GM19463 (cell line): ENCODE measurements around the gene LRRFIP1.
"Not testable (repeated sequence)": the region's sequence is repeated elsewhere in the genome, so short reads cannot be mapped to it uniquely, and the experiment has no call there.

ENCODE experiments used
- ATAC-seq: cut with Tn5 transposase; IDR thresholded peaks from one replicate; pipeline ENCODE4 v1.9.1; 2021; ENCODE audit warnings: mild to moderate bottlenecking, moderate library complexity; ENCODE audit not compliant: unreplicated experiment

Gene LRRFIP1

GRCh38 chr2:237742614-237743013 is 115.2 kb downstream of the LRRFIP1 start:
- ATAC-seq, result no peak

GRCh38 chr2:237743024-237743423 is 115.6 kb downstream of the LRRFIP1 start:
- no peak for ATAC-seq

GRCh38 chr2:237743561-237744269 is 116.3 kb downstream of the LRRFIP1 start:
- ATAC-seq, result no peak

- no peak for ATAC-seq
Measured at GRCh38 chr2:237744270-237744612, 116.9 kb downstream of the LRRFIP1 start.

- peak; percentile 47 for ATAC-seq
Measured at GRCh38 chr2:237744613-237745249, 117.3 kb downstream of the LRRFIP1 start.

- ATAC-seq, result no peak
Measured at GRCh38 chr2:237745250-237745613, 117.8 kb downstream of the LRRFIP1 start.

- ATAC-seq, result no peak
Measured at GRCh38 chr2:237746302-237747080, 119.1 kb downstream of the LRRFIP1 start.

- no peak for ATAC-seq
Measured at GRCh38 chr2:237747189-237747588, 119.8 kb downstream of the LRRFIP1 start.

- no peak for ATAC-seq
Measured at GRCh38 chr2:237749002-237749401, 121.6 kb downstream of the LRRFIP1 start.

GRCh38 chr2:237749961-237750360 is 122.6 kb downstream of the LRRFIP1 start:
- ATAC-seq, result no peak

- not testable (repeated sequence) for ATAC-seq
Measured at GRCh38 chr2:237750441-237750840, 123.1 kb downstream of the LRRFIP1 start.

- ATAC-seq, result peak; percentile 99
Measured at GRCh38 chr2:237752761-237753165, 125.4 kb downstream of the LRRFIP1 start.

GRCh38 chr2:237754182-237754581 is 126.8 kb downstream of the LRRFIP1 start:
- ATAC-seq, result no peak

- no peak for ATAC-seq
Measured at GRCh38 chr2:237754626-237755248, 127.3 kb downstream of the LRRFIP1 start.

GRCh38 chr2:237757616-237758015 is 130.2 kb downstream of the LRRFIP1 start:
- no peak for ATAC-seq

GRCh38 chr2:237758185-237758584 is 130.8 kb downstream of the LRRFIP1 start:
- ATAC-seq, result no peak

- ATAC-seq, result no peak
Measured at GRCh38 chr2:237759176-237759575, 131.8 kb downstream of the LRRFIP1 start.

- no peak for ATAC-seq
Measured at GRCh38 chr2:237760506-237761502, 133.4 kb downstream of the LRRFIP1 start.

GRCh38 chr2:237762291-237763182 is 135.2 kb downstream of the LRRFIP1 start:
- ATAC-seq, result not testable (repeated sequence)
